ENCODE data around the gene GCSAM.

DNA sequence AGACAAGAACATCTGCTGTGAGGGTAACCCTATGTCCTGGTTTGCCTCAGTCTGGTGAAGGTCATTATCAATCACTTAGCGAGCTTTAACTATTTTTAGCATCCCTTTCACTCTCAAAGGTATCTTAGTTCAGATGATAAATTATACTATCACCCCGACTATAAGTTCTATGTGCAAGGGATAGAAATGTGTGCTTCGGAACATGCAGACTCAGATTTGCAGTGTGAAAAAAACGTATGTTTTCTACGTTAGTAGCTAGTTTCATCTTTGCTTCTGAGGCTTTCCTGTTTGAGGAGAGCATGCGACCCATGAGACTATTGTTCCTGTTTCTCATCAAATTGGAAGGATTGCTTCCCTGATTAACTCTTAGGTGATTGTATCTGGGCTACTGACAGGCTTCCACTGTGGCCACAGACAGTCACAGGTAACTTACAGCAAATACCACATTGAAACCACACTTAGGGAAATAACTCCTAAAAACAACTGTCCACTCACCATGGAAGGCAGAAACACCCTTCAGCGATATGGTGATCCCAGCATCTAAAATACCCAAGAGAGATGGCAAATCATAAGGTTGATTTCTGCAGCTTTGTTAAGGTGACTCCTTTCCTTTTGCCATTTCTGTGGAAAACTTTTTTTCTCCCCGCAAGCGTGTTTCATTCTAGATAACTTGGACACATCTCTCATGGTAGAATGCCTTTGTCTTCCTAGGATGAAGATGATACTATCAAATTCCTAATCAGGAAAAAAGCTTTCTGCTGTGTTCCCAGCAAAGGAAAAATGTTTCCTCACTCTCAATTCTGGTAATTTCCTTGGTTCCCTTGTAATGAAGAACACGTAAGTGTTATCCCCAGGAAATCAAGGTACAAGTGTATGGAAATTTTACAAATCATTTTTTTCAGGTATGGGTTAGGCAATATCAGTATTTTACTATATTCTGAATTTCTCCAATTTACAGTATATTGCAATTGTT is 5.2 kb downstream of the GCSAM start:
- TF ChIP-seq, protein P1, sequence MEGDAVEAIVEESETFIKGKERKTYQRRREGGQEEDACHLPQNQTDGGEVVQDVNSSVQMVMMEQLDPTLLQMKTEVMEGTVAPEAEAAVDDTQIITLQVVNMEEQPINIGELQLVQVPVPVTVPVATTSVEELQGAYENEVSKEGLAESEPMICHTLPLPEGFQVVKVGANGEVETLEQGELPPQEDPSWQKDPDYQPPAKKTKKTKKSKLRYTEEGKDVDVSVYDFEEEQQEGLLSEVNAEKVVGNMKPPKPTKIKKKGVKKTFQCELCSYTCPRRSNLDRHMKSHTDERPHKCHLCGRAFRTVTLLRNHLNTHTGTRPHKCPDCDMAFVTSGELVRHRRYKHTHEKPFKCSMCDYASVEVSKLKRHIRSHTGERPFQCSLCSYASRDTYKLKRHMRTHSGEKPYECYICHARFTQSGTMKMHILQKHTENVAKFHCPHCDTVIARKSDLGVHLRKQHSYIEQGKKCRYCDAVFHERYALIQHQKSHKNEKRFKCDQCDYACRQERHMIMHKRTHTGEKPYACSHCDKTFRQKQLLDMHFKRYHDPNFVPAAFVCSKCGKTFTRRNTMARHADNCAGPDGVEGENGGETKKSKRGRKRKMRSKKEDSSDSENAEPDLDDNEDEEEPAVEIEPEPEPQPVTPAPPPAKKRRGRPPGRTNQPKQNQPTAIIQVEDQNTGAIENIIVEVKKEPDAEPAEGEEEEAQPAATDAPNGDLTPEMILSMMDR (IDR thresholded peaks at IDR 0.05), result no peak
- TF ChIP-seq POLR2A (IDR thresholded peaks at IDR 0.05), result no peak

Data from testis (tissue), 2 donors.